Cortex of kidney (tissue), 1 donor: Measurements from ENCODE around the gene GPBP1L1.
"Not testable (repeated sequence)": the region's sequence is repeated elsewhere in the genome, so short reads cannot be mapped to it uniquely, and the experiment has no call there.

Experiments
- DNase-seq: peaks from one replicate; lab custom pipeline; 2025; lab: John Stamatoyannopoulos, UW

GPBP1L1 gene

DNA sequence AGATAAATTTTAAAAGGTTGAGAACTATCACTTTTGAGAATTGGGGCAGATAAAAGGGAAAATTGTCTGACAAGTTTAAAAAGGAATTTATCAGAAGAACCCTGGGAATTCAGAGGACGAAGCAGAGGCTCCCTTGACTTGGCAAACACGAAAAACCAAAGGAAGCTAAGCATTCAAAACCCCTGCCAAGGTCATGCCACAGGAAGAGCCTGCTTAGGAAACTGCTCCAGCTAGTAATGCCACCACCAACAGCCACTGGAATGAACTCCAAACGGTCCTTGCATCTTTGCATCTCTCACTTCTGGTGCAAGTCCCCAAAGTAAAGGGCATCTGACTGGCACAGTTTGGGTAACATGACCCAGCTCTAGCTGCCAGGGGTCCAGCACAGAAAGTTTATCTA, 7.2 kb downstream of the GPBP1L1 start:
- DNase-seq, result no peak

DNA sequence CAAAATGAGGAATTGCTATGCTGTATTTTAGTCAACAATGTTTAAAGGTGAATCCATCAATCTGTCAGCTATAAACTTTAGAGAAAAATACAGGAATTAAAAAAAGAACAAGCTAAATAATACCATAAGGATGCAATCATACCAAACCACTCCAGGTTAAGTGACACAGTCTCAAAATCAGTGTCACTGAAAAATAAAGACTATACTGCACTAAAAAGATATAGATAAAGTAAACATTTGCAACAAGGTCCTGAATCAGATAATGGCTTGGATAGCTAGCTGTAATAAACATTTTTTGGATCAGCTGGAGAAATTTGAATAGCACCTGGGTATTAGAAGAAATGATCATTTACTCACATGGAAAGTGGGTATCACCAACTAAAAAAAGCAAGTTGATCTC, 7.8 kb downstream of the GPBP1L1 start:
- no peak for DNase-seq

DNA sequence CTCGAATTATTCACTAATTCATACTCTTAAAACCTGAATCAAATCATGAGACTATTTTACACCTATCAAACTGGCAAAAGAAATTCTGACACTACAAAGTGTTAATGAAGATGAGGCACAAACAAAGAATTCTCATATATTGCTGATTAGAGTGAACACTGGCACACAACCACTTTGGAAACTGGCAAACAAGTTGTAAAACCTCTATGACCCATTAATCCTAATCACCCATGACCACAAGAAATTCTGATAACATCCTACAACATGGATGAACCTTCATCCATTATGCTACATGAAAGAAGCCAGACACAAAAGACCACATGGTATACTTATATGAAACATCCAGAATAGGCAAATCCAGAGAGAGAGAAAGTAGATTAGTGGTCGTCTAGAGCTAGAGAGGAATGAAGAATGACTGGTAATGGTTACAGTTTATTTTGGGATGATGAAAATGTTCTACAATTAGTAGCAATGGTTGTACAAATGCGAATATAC, 8.5 kb downstream of the GPBP1L1 start:
- no peak for DNase-seq

DNA sequence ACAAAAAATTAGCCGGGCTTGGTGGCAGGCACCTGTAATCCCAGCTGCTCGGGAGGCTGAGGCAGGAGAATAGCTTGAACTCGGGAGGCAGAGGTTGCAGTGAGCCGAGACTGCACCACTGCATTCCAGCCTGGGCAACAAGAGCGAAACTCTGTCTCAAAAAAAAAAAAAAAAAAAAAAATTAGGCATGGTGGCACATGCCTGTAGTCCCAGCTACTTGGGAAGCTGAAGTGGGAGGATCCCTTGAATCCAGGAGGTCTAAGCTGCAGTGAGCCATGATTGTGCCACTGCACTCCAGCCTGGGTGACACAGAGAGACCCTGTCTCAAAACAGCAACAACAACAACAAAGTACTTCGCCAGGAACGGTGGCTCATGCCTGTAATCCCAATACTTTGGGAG, 9.8 kb downstream of the GPBP1L1 start:
- not testable (repeated sequence) for DNase-seq

DNA sequence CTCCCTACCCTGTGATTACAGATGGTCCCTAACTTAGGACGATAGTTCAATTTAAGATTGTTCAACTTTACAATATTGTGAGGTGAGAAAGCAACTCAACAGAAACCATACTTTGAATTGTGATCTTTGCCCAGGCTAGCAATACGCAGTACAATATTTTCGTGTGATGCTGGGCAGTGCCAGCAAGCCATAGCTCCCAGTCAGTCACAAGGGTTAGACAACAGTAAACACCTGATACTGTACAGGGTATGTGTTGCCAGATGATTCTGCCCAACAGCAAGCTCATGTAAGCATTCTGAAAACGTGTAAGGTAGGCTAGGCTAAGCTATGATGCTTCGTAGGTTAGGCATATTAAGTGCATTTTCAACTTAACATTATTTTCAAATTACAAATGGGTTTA, 11.9 kb downstream of the GPBP1L1 start:
- DNase-seq, result no peak

DNA sequence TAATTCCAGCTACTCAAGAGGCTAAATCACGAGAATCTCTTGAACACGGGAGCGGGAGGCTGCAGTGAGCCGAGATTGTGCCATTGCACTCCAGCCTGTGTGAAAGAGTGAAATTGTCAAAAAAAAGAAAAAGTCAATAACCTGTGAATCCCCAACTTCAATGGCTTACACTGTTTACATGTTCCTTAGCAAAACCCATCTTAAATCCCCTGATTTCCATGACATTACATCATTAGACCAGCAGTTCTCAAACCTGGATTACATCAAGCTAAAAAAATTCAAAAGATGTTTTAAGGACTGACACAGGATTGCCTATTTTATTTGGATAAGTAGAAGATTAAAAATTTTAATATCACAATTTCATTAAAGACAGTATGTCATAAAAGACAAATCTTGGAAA, 12.4 kb downstream of the GPBP1L1 start:
- DNase-seq, result no peak

DNA sequence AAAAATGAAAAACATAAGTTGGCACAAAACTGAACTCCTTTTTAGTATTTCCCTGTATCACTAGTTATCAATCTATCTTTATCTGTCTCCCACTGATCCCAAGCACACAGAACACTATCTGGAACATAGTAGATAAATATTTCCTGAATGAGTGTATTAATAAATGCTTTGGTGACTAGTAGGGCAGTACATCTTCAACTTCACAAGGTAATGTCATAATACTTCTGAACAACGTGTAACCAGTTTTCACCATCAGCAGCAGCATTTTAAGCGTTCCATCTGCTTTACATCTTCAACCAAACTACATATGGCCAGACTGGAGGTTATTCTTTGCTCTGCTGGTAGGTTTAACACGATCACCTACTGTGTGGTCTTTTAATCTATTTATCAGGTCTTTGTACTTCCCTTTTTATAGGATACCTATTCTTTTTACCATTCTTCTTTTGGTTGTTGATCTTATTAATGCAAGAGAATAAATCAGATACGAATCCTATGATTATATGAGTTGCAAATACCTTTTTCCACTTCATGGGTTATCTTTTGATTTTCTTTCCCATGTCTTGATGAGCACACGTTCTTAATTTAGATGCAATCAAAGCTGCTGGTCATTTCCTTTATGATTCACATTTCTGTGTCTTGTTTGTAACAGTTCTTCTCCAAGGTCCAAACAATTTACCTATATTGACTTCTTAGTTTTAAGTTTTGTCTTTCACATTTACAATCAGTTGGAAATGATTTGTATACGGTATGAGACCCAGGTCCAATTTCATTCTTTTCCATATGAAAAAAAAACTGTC, 16.3 kb downstream of the GPBP1L1 start:
- DNase-seq, result no peak

DNA sequence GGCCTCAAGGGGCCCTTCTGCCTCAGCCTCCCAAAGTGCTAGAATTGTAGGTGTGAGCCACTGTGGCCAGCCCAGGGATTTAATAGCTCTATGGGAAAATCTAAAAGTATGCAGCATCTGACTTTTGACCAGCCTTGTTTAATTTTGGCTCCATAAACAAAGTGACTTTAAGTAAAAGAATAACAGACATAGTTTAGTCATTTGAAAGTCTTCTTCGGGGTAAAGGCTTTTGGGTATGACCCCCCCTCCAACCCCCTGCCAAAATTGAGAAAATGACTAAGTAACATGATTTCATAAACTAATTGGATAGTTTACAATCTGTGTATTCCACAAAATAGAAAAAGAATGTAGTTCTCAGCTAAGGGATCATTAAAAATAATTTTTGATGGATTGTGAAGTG, 17.0 kb downstream of the GPBP1L1 start:
- DNase-seq, result no peak

DNA sequence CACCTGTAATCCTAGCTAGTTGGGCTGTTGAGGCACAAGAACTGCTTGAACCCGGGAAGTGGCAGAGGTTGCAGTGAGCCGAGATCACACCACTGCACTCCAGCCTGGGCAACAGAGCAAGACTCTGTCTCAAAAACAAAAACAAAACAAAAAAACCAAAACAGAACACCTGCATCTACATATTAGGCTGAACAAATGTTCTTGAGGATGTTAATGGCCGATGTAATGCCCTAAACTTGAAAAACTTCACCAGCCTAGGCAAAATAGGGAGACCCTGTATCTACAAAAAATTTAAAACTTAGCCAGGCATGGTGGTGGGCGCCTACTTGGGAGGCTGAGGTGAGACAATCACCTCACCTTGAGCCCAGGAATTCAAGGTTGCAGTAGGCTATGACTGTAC, 17.8 kb downstream of the GPBP1L1 start:
- DNase-seq, result no peak

DNA sequence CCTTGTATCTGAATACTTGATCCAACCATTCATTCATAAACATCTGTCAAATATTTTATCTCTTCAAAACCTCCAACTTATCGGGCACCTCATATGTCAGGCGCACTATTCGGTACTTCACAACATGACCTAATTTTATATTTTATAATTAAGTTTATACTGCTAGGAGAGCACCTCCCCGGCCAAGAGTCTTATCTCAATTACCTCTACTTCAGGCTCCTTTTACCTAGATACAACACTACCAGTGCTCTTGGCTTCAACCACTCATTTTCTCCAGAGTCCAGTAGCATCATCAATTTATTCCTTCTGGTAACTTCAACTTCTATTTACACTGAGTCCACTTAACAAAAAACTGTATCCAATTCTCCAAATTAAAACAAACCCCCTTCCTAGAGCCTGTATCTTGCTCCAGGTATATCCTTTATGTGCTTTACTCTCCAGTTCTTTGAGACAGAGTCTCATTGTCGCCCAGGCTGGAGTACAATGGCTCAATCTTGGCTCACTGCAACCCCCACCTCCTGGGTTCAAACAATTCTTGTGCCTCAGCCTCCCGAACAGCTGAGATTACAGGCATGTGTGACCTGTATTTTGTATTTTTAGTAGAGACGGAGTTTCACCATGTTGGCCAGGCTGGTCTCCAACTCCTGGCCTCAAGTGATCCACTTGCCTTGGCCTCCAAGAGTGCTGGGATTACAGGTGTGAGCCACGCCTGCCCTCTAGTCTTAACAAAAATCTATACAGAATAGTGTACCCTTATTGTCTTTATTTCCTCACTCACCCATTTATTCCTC, 18.8 kb downstream of the GPBP1L1 start:
- no peak for DNase-seq

DNA sequence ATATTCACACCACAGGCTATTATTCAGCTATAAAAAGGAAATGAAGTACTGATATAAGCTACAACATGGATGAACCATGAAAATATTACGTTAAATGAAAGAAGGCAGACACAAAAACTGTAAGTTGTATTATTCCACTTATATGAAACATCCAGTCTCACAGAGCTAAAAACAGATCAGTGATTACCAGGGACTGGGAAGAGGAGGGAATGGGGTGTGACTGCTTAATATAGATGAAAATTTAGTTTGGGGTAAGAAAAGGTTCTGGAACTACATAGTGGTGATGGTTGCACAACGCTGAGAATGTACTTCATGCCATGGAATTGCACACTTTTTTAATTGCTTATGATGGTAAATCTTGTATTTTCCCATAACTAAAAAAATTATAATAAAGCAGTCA, 19.5 kb downstream of the GPBP1L1 start:
- no peak for DNase-seq

DNA sequence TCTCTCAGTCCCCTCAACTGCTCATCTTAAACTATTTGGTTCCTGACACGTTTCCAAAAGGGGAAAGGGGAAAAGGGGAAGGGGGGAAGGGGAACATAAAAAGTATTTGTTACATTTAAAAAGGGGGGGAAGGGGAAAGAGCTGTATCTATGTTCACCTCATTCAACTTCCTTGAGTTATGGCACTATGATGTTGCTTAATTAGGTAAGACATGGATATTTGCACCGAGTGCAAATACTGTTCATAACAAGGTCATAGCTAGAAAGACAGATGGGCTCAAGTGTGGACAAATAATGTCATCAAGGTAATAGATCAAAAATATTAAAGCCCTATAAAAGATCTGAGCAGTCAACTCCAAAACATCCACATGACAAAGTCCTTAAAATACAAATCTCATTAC, 26.0 kb downstream of the GPBP1L1 start:
- DNase-seq, result no peak

DNA sequence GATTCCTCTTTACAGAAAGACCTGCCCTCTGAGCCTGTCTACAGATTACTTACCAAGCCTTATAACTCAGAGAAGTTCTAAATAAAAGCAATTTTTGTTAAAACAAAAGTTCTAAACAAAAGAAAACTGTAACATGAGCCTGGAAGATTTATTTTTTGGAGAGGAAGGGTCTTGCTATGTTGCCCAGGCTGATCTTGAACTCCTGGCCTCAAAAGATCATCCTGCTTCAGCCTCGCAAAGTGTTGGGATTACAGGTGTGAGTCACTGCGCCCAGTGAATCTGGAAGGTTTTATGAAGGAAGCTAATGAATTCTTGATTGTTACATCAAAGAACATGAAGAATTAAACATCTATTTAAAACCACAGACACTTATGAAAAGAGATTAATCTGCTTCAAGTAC, 27.1 kb downstream of the GPBP1L1 start:
- no peak for DNase-seq

DNA sequence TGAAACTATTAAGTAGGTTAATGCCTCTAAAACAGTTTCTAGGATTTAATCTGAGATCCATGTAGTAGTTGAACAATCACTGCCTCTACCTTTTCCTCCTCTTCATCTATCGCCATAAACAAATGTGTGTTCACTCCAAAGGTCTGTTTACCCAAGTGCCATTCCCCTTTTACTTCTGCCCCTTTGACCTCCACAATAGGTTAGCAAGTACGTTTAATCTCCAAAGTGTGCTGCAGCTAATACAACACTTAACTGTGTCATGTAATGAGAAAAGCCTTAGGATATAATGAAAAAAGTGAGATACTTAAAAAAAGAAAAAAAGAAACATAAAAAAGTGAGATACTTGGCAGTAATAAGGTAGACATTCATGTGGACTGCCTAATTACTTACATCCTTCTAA, 28.2 kb downstream of the GPBP1L1 start:
- no peak for DNase-seq

DNA sequence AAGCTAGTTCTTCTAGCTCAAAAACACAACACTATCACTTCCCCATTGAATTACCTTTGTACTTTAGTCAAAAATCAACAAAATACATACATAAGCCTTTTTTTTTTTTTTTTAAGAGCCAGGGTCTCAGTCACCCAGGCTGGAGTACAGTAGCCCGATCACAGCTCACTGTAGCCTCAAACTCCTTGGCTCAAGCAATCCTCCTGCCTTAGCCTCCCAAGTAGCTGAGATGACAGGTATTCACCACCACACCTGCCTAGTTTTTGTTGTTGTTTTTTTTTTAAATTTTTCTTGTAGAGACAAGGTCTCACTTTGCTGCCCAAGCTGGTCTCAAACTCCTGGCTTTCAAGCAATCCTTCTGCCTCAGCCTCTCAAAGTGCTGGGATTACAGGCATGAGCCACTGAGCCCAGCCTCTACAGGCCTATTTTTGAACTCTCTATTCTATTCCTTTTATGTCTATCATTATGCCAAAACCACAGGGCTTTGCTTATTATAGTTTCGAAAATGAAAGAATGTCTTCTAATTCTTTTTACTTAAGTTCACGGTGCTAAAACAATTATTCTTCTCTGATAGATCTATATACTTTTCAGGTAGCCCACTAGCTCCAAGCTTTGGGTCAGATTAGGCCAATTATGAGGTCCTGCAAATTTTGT, 29.6 kb downstream of the GPBP1L1 start:
- DNase-seq, result no peak

DNA sequence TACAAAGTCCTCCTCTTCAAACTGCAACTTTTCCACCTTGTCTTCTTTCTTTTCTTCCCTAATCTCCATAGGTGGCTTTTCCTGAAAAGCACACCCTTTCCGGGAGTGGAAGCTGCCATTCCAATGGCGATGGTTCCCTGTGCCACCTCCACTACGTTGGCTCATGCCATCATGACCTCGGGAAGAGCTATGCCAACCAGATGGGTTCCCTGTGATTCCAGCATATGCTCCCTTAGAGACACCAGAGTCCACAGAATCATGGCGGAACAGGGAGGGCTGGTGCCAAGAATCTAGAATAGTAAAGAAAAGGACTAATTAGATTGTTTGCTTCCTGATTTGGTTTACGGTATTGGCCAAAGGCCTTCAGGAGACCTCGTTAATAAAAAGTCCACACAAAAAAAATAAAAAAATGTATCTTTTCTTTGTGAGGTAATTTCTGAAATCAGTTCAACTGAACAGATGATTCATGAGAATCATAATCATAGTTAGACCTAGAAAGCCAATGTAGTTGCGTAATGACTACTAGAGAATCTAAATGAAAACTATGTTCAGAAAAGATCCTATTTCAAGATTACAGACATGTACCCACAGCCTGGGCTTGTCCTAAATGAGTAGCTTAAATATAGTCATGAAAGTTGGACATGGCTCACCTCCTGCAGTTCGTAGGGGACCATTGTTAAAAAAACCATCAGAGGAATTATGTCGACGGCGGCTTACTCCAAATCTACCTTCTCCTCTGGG, 31.6 kb downstream of the GPBP1L1 start:
- no peak for DNase-seq

DNA sequence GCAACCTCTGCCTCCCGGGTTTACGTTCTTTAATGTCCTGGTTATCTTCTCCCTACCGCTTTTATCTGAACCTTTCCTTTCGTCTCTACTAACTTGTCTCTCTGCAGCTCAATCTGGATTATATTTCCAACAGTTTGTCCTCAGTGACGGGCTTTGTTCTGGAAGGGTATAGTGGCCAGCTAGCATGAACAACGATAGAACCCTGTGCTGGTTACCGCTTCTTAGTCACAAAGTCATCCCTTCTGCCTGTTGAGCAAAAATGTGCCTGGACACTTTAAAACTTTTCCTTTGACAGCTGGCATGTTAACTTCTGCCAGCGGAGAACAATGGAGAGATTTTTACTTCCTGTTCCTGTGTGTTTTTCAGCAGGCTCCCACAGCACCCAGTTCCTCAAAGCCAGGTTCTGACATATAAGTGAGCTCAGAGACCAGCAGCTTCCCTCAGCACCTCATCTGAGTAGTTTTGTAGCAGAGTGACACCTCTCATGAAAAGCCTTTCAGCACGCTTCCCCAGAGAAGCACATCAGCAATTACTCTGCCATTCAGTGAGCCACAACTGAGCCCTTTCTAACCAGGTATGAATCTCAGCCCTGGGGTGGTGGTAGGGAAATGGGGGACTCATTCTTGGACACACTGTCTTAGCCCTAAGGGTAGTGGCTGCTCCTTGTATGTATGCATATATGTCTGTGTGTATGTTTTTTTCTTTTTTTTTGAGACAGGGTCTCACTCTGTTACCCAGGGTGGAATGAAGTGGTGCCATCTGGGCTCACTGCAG, 38.9 kb downstream of the GPBP1L1 start:
- no peak for DNase-seq

DNA sequence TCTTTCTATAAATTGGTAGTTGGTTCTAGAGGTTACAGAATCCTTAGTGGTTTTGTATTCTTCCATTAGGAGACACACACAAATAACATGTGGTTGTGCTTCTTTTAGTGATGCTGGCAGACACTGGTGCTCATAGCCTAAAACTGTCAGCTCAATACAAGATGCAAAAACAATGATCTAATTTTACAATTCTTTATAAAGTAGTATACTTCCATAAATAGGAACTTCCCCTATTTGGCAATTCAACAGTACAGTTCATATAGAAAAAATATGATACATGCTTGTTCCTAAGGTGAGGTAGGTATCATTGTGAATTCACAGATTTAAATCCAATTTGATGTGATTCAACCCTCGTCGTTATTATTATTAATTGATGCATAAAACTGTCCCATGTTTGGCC, 41.7 kb downstream of the GPBP1L1 start:
- no peak for DNase-seq

DNA sequence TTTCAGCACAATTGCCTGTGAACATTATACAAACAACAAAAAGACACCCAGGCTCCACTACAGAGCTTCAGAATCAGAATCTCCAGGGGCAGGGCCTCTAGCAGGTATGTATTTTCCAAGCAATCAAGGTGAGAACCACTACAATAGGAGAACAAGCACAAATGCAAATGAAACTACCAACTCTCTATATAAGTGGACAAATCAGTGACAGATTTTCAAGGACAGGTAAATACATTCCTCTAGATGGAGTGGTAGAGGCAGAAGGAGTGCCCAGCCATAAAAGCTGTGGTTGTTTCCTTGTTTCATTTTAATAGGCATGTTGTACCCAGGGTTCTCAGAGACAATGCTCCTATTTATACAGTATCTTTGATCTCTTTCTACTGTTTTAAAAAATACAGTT, 42.4 kb downstream of the GPBP1L1 start:
- DNase-seq, result no peak

DNA sequence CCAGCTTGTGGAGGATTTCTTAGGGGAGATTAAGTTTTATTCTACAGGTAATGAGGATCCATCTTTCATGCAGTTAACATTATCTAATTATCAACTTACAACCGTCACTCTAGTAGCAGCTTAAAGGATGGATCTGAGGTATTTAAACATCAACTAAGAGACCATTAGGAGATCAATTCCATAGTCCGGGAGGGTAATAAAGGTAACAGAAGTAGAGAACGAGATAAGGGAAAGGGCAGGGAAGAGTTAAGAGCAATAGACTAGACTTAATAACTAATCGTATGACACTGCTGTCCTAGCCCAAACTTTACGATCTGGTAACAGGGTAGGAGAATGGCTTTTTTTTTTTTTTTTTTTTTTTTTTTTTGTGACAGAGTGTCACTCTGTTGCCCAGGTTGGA, 43.0 kb downstream of the GPBP1L1 start:
- no peak for DNase-seq

DNA sequence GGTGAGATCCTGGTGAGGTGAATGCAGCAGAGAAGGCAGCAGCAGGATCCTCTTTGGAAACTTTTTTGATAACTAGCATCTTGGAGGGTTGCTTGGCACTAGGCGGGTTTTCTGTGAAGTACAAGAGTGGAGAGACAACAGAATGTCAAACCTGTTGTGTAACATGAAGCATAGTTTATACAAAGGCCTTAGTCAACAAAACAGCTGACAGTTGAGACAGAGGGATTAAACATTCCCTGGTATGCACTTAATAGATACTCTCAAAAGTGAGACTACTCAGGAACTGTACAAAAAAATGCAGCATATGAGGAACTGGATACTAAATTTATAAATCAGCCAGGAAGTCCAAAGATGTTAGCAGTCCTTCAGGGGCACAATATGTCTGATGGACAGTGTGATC, 46.0 kb downstream of the GPBP1L1 start:
- DNase-seq, result no peak
